K562 (cell line): ENCODE measurements around the gene CARMIL3. TPM values are rescaled to one million over a fixed set of nuclear protein-coding genes. Genes with fewer than 3 reads are reported as not detected.

Experiments
- CTBP1 ChIP-seq: fragments of 450-650 bp; IDR thresholded peaks from 2 replicates; pipeline ENCODE4 v1.6.1; 2016; ENCODE audit warnings: borderline replicate concordance
- CTCFL ChIP-seq: IDR thresholded peaks from 2 replicates; pipeline ENCODE4 v1.6.1; 2011; ENCODE audit warnings: borderline replicate concordance, low read depth, mild to moderate bottlenecking, moderate library complexity, low read length; ENCODE audit not compliant: insufficient read depth, poor library complexity, severe bottlenecking
- HDAC1 ChIP-seq, 2 experiments: fragments of 450-650 bp; IDR thresholded peaks; 2 replicates each; pipeline ENCODE4 v1.6.1; 2016 to 2017; ENCODE audit warnings: inconsistent platforms in 1 of 2, mild to moderate bottlenecking in 1 of 2, moderate library complexity in 1 of 2
- ID3 ChIP-seq, 2 experiments: fragments of 250-450 bp in 1 of 2; fragments of 450-650 bp in 1 of 2; sonication (Bioruptor Pico) in 1 of 2; IDR thresholded peaks; 2 replicates each; pipeline versions ENCODE4 v1.6.1 to v1.8.0; 2016 to 2021; ENCODE audit warnings: mild to moderate bottlenecking in 2 of 2, moderate library complexity in 2 of 2, missing compliant biosample characterization in 1 of 2, missing genetic modification characterization in 1 of 2
- KLF13 ChIP-seq: fragments of 450-650 bp; IDR thresholded peaks from 2 replicates; pipeline ENCODE4 v1.6.1; 2016; ENCODE audit warnings: missing genetic modification characterization, low read depth, mild to moderate bottlenecking, missing compliant biosample characterization, moderate library complexity, borderline replicate concordance
- MAFF ChIP-seq: IDR thresholded peaks from 2 replicates; pipeline ENCODE4 v1.6.1; 2012; ENCODE audit warnings: low read length, improper control_type of control experiment
- NFE2L1 ChIP-seq: fragments of 450-650 bp; IDR thresholded peaks from 2 replicates; pipeline ENCODE4 v1.6.1; 2016; ENCODE audit warnings: missing genetic modification characterization, low read depth, mild to moderate bottlenecking, missing compliant biosample characterization, moderate library complexity, borderline replicate concordance
- NFXL1 ChIP-seq: fragments of 450-650 bp; formaldehyde crosslinking; IDR thresholded peaks from 2 replicates; pipeline ENCODE4 v1.4.0; 2021; ENCODE audit warnings: mild to moderate bottlenecking
- POLR3A ChIP-seq: IDR thresholded peaks from 2 replicates; pipeline ENCODE4 v1.6.1; 2011; ENCODE audit warnings: borderline replicate concordance, mild to moderate bottlenecking, moderate library complexity; ENCODE audit not compliant: insufficient read length, insufficient read depth; ENCODE audit errors: extremely low read depth
- ZNF263 ChIP-seq: sonication (generic); formaldehyde crosslinking; IDR thresholded peaks from 2 replicates; pipeline ENCODE4 v1.8.0; 2022; ENCODE audit warnings: mild to moderate bottlenecking, missing genetic modification reagents, borderline replicate concordance
- ZNF280B ChIP-seq: fragments of 250-450 bp; sonication (Bioruptor Pico); IDR thresholded peaks from 2 replicates; pipeline ENCODE4 v1.5.1; 2021; ENCODE audit warnings: mild to moderate bottlenecking
- ZNF395 ChIP-seq: fragments of 200-800 bp; sonication (Bioruptor generic); IDR thresholded peaks from 2 replicates; pipeline ENCODE4 v1.6.1; 2017; ENCODE audit warnings: missing genetic modification characterization, missing compliant biosample characterization
- ZNF398 ChIP-seq: fragments of 250-450 bp; sonication (Bioruptor Pico); IDR thresholded peaks from 2 replicates; pipeline ENCODE4 v1.8.0; 2021; ENCODE audit warnings: moderate library complexity, mild to moderate bottlenecking, inconsistent platforms
- polyA plus RNA-seq, 8 experiments: library from polyadenylated mRNA; depleted of rRNA in 4 of 8; stranded (reverse) in 5 of 8; unstranded in 3 of 8; fragments of >200 nt; fragmentation: Nextera tagmentation in 2 of 8; fragmentation: Illumina TruSeq in 1 of 8; extraction: Ambion mirVana in 2 of 8; extraction: Trizol in 1 of 8; gene quantifications; 2 replicates each; pipeline versions ENCODE4 v1.2.1 to v1.2.3, GENCODE V29; 2011 to 2014; ENCODE audit warnings: inconsistent platforms in 1 of 8, missing spikeins in 1 of 8
- total RNA-seq, 7 experiments: library from RNA; depleted of rRNA in 6 of 7; stranded (reverse); fragments of >200 nt in 6 of 7; fragmentation: Illumina TruSeq in 2 of 7; extraction: Trizol in 2 of 7; gene quantifications; 2 replicates each; pipeline versions ENCODE4 v1.2.1 to v1.2.3, GENCODE V29; 2011 to 2021; ENCODE audit warnings: low replicate concordance in 1 of 7

Gene CARMIL3
- total and polyA plus RNA-seq, 9 of the 15 experiments (the other 6 are each of a cell fraction or from before 2014, with no cell fraction given): 0.01 to 0.11 (median 0.05) TPM; not detected in 5

- TF ChIP-seq POLR3A: no peak
- TF ChIP-seq KLF13: no peak
- no peak for TF ChIP-seq ID3 (CRISPR knock-in tag; IDR thresholded peaks at IDR 0.05)
- no peak for TF ChIP-seq ID3 (tag; IDR thresholded peaks at IDR 0.05)
- TF ChIP-seq ZNF398: no peak
- TF ChIP-seq HDAC1 (IDR thresholded peaks at IDR 0.05): 0 out of 4 replicates have a peak, but pooled peaks of 1 of the 2 experiments have one; percentile 56
- no peak for TF ChIP-seq ZNF280B
- no peak for TF ChIP-seq ZNF395 (CRISPR knock-in tag)
- no peak for TF ChIP-seq NFE2L1 (tag)
- TF ChIP-seq CTCFL: no peak
- TF ChIP-seq CTBP1: peak; percentile 38; the same call in 1 of the 2 replicates
- TF ChIP-seq NFXL1 (CRISPR knock-in tag): no peak
- no peak for TF ChIP-seq MAFF
- no peak for TF ChIP-seq ZNF263
Measured at GRCh38 chr14:24113801-24114531, 62.2 kb downstream of the CARMIL3 start (continued).
